ENCODE data around the gene GLDC. TPM values are rescaled to one million over a fixed set of nuclear protein-coding genes. Genes with fewer than 3 reads are reported as not detected.

The GLDC gene
- total RNA-seq, 1 donor from 2014 or later, result 2.6 TPM

- DNase-seq, result no peak
- ChIA-PET CTCF (no interaction called here), POLR2A (no interaction called here)
- Mint-ChIP-seq H3K27ac (no peak overlapping the region), H3K4me1 (no peaks in the 10 kb centered on the region), H3K4me3 (no peak overlapping the region), H3K27me3 (no peaks in the 10 kb centered on the region), H3K36me3 (ENCODE audit: low read depth) (peaks cover 66% of the 10 kb centered on the region), H3K9me3 (no peaks in the 10 kb centered on the region)
- no peak for ATAC-seq (ENCODE audit: low read depth)
- no peak for TF ChIP-seq CTCF (IDR thresholded peaks at IDR 0.05)
- intact Hi-C loops (cut with micrococcal nuclease), result no loop called here
These were observed 139.0 kb downstream of the GLDC start for GRCh38 chr9:6506571-6506970.

GRCh38 chr9:6502399-6502798 is 143.1 kb downstream of the GLDC start:
- no peak for DNase-seq
- ATAC-seq (ENCODE audit: low read depth), result no peak
- no peak for TF ChIP-seq CTCF (IDR thresholded peaks at IDR 0.05)
- ChIA-PET CTCF (no interaction called here), POLR2A (no interaction called here)
- H3K27me3 Mint-ChIP-seq, result no peaks in the 10 kb centered on the region
- peaks cover 79% of the 10 kb centered on the region for H3K36me3 Mint-ChIP-seq (ENCODE audit: low read depth)
- intact Hi-C loops (cut with micrococcal nuclease), result loop anchor here (5.0 kb wide), 1 partner anchor 65 kb away; no protein-coding TSS in a partner anchor
- no peak overlapping the region for H3K27ac Mint-ChIP-seq
- H3K4me1 Mint-ChIP-seq, result no peaks in the 10 kb centered on the region
- H3K9me3 Mint-ChIP-seq, result no peaks in the 10 kb centered on the region
- H3K4me3 Mint-ChIP-seq, result no peak overlapping the region

GRCh38 chr9:6501526-6502210 is 143.9 kb downstream of the GLDC start:
- intact Hi-C loops (cut with micrococcal nuclease), result loop anchor here (5.0 kb wide), 1 partner anchor 66 kb away; no protein-coding TSS in a partner anchor
- POLR2A ChIA-PET, result interaction anchor here (0.6 kb wide), 1 partner anchor 248 kb away, joined by 3 read pairs; no protein-coding TSS in a partner anchor
- H3K27me3 Mint-ChIP-seq, result no peaks in the 10 kb centered on the region

GRCh38 chr9:6498982-6499381 is 146.5 kb downstream of the GLDC start:
- Mint-ChIP-seq H3K4me3 (no peak overlapping the region), H3K27ac (no peak overlapping the region), H3K36me3 (ENCODE audit: low read depth) (peaks cover 79% of the 10 kb centered on the region), H3K27me3 (no peaks in the 10 kb centered on the region), H3K4me1 (no peaks in the 10 kb centered on the region), H3K9me3 (no peaks in the 10 kb centered on the region)
- ChIA-PET POLR2A (interaction anchor here (0.6 kb wide), 1 partner anchor 20 kb away, joined by 5 read pairs; no protein-coding TSS in a partner anchor), CTCF (no interaction called here)
- ATAC-seq (ENCODE audit: low read depth) (peak; percentile 37), DNase-seq (no peak)
- intact Hi-C loops (cut with micrococcal nuclease), result loop anchor here (10.0 kb wide), 1 partner anchor 166 kb away; no protein-coding TSS in a partner anchor
- no peak for TF ChIP-seq CTCF (IDR thresholded peaks at IDR 0.05)

More at GRCh38 chr9:6501526-6502210, 143.9 kb downstream of the GLDC start:
- TF ChIP-seq CTCF (IDR thresholded peaks at IDR 0.05), result no peak
- Mint-ChIP-seq H3K4me3 (no peak overlapping the region), H3K27ac (peak overlapping the region; percentile 8), H3K9me3 (no peaks in the 10 kb centered on the region), H3K36me3 (ENCODE audit: low read depth) (peaks cover 82% of the 10 kb centered on the region), H3K4me1 (no peaks in the 10 kb centered on the region)
- DNase-seq (no peak), ATAC-seq (ENCODE audit: low read depth) (no peak)
- CTCF ChIA-PET, result no interaction called here

GRCh38 chr9:6495466-6495865 is 150.1 kb downstream of the GLDC start:
- Mint-ChIP-seq H3K4me1 (no peaks in the 10 kb centered on the region), H3K27ac (no peak overlapping the region), H3K9me3 (no peaks in the 10 kb centered on the region), H3K27me3 (no peaks in the 10 kb centered on the region), H3K4me3 (no peak overlapping the region), H3K36me3 (ENCODE audit: low read depth) (peaks cover 80% of the 10 kb centered on the region)
- DNase-seq (no peak), ATAC-seq (ENCODE audit: low read depth) (no peak)
- CTCF ChIA-PET, result interaction anchor here (1.0 to 1.3 kb wide), 2 partner anchors 141 to 172 kb away, joined by 3 read pairs; no protein-coding TSS in a partner anchor
- intact Hi-C loops (cut with micrococcal nuclease), result loop anchor here (2.0 to 10.0 kb wide), 2 partner anchors 141 to 169 kb away; no protein-coding TSS in a partner anchor
- TF ChIP-seq CTCF (IDR thresholded peaks at IDR 0.05), result no peak
- POLR2A ChIA-PET, result interaction anchor here (1.1 kb wide), 1 partner anchor 81 kb away, joined by 3 read pairs; no protein-coding TSS in a partner anchor
